GM18517 (cell line): ENCODE measurements around the gene METTL16.
"Not testable (repeated sequence)": the region's sequence is repeated elsewhere in the genome, so short reads cannot be mapped to it uniquely, and the experiment has no call there.

Experiments
- ATAC-seq: cut with Tn5 transposase; IDR thresholded peaks from one replicate; pipeline ENCODE4 v1.9.1; 2021; ENCODE audit warnings: mild to moderate bottlenecking, moderate library complexity; ENCODE audit not compliant: unreplicated experiment

The METTL16 gene

DNA sequence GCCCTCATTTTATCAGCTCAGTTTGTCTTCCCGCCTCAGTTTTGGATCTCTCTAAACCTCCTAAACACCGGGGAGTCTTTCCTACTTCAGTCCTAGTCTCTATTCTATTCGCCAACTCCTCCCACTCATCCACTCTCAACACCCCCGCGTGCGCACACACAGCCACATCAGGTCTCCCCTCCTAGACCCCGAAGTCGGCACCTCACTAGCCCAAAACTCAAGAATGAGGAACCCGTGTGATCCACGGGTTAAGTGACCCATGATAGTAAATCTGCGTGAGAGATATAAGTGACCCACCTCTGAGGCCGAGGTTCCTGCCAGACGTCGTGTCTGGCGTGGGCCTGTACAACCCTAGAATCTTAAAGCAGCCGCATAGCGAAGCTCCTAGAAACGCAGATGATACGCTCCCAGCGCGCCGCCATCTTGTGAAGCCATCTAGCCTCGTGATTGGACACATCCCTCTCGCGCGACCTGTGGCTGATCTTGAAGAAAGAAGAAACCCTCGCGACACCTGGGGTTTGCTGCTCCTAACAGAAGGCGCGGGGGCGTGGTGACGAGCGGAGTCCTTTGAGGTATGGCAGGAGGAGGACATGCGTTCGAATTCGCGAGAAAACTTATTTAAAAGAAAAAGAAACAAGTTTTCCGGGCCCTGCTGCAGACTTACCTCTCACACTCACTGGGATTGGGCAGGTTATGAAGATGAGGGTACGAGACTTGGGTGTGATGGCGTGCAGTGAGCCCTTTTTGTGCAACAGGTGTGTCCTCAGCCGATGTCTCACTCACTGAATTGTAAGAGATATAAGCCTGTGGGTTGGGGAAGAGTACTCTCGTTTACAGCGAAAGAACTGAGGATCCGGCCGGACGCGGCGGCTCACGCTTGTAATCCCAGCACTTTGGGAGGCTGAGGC lies at the start of gene METTL16:
TSS of gene METTL16 (minus strand) at position 427 of the 908 bp plus-strand sequence. CDS start 9,557 bp downstream, outside the sequence.
- ATAC-seq, result peak; percentile 90

GRCh38 chr17:2560658-2561057 lies 49.0 kb upstream of the METTL16 start:
- no peak for ATAC-seq

GRCh38 chr17:2551928-2552327 lies 40.2 kb upstream of the METTL16 start:
- ATAC-seq, result no peak

DNA sequence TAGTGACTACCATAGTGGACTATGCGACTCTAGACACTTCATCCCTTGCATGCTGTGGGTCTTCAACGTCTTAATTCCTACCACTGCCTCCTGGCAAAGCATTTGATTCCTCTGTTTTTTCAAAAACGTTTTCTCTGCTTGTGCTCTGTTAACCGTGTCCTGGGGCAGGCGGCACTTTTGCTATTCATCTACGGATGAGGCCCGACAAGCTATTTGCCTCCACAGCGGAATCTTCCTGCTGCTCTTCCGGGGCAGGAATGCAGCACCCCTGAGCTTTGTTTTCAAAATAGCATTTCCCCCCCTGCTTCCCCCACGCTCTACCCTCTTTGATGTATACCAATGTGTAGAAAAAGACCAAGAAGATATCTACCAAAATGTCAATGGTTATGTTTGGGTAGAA lies 39.8 kb upstream of the METTL16 start:
- no peak for ATAC-seq

DNA sequence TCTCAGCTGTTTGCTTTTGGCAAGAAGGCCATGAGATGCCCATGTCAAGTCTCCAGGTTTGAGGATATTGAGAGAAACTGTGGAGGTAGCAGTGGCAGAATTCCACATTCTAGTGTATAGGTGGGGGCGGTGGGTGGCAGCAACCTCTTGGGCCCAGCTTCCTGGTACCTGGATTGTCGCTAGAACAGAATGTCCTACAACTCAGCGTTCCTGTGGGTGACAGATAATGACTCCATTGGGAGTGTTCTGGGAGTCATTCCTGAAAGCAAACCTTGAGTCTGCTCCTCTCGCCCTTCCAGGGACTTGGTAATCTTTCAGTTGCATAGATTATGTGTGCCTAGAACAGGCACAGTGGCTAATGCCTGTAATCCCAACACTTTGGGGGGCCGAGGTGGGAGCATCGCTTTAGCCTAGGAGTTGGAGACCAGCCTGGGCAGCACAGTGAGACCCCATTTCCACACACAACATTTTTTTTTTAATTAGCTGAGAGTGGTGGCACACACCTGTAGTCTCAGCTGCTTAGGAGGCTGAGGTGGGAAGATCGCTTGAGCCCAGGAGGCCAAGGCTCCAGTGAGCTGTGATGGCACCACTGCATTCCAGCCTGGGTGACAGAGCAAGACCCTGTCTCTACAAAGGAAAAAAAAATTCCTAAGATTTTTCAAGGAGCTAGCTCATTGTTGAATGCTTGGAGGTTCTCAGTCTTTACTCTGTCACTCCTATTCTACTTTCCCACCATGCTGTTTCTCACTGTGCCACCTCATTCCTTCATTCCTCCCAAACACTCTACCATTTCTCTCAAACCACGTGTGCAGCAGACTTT lies 37.9 kb upstream of the METTL16 start:
- ATAC-seq, result no peak

DNA sequence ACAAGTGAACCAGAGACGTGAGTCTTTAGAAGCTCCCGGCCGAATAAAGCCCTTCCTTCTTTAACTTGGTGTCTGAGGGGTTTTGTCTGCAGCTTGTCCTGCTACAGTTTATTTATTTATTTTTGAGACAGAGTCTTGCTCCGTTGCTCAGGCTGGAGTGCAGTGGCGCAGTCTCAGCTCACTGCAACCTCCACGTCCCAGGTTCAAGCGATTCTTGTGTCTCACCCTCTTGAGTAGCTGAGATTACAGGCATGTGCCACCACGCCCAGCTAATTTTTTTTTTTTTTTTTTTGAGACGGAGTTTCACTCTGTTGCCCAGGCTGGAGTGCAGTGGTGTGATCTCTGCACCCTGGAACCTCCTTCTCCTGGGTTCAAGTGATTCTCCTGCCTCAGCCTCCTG lies 36.3 kb upstream of the METTL16 start:
- not testable (repeated sequence) for ATAC-seq

DNA sequence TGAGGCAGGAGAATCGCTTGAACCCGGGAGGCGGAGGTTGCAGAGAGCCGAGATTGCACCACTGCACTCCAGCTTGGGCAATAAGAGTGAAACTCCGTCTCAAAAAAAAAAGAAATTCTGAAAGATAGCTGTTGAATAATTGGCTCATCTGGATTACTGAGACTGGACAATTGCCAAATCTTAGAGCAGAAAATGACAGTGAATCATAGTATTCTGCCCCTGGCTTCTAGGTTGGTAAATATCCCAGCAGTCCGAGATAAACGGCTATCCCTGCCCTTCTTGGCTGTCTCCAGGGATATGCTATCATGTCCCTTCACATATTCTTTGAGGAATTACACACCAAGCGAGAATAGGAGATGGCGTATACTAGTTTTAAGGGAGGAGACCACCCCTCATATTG lies 35.5 kb upstream of the METTL16 start:
- no peak for ATAC-seq

GRCh38 chr17:2545393-2545792 lies 33.7 kb upstream of the METTL16 start:
- no peak for ATAC-seq

DNA sequence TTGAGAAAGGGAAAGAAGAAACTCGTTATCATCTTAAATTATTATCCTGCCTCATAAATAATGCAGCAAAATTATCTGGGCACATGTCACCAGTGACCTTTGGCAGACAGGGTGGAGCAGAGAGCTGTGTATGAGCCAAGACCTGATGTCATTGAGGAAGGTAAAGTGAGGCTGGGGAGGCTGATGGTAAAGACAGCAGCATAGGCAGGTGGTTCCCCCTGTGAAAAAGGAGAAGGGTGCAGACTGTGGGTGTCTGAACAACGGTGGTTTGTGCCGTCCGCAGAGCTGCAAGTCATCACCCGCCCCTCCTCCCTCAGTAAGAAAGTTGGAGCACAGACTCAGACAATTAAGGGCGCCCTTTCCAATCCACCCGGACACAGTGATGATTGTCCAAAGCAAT lies 30.8 kb upstream of the METTL16 start:
- ATAC-seq, result no peak

DNA sequence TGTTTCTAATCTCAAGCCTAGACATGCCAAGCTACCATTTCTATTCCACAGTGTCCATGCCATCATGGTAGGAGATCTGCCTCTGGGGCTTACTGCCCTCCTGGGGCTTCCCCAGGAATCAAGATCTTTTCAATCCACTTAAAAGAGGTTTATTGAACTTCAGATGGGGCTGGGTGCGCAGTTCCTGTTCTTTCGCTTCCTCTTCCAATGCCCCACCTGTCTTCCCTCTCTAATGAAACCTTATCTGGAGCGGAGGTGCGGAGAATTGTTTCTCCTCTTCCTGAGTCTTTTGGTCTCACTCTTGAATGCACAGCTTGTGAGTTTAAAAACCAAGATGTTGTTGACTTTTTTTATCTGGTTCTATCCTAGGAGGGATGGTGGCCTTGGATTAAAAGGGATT lies 30.4 kb upstream of the METTL16 start:
- ATAC-seq, result no peak

GRCh38 chr17:2537579-2537978 lies 25.9 kb upstream of the METTL16 start:
- ATAC-seq, result not testable (repeated sequence)

DNA sequence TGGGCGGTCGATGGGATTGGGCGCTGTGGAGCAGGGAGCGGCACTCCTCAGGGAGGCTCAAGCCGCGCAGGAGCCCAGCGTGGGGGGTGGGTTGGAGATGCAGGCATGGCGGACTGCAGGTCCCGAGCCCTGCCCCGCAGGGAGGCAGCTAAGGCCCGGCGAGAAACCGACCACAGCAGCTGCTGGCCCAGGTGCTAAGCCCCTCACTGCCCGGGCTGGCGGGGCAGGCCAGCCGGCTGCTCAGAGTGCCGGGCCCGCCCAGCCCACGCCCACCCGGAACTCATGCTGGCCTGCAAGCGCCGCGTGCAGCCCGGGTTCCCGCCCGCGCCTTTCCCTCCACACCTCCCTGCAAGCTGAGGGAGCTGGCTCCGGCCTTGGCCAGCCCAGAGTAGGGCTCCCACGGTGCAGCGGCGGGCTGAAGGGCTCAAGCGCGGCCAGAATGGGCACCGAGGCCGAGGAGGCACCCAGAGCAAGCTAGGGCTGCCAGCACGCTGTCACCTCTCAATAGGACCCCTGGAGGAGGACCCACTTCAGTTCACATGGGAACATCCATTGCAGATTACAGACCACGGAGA lies 20.5 kb upstream of the METTL16 start:
- no peak for ATAC-seq

DNA sequence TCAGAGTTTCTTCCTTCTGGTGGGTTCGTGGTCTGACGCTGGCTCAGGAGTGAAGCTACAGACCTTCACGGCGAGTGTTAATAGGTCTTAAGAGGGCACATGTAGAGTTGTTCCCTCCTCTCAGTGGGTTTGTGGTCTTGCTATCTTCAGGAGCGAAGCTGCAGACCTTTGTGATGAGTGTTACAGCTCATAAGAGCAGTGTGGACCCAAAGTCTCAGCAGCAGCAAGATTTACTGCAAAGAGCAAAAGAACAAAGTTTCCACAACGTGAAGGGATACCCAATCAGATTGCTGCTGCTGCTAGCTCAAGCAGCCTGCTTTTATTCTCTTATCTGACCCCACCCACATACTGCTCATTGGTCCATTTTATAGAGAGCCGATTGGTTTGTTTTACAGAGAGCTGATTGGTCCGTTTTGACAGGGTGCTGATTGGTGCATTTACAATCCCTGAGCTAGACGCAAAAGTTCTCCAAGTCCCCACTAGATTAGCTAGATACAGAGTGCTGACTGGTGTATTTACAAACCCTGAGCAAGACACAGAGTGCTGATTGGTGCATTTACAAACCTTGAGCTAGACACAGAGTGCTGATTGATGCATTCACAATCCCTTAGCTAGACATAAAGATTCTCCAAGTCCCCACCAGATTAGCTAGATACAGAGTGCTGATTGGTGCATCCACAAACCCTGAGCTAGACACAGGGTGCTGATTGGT lies 19.7 kb upstream of the METTL16 start:
- ATAC-seq, result not testable (repeated sequence)

DNA sequence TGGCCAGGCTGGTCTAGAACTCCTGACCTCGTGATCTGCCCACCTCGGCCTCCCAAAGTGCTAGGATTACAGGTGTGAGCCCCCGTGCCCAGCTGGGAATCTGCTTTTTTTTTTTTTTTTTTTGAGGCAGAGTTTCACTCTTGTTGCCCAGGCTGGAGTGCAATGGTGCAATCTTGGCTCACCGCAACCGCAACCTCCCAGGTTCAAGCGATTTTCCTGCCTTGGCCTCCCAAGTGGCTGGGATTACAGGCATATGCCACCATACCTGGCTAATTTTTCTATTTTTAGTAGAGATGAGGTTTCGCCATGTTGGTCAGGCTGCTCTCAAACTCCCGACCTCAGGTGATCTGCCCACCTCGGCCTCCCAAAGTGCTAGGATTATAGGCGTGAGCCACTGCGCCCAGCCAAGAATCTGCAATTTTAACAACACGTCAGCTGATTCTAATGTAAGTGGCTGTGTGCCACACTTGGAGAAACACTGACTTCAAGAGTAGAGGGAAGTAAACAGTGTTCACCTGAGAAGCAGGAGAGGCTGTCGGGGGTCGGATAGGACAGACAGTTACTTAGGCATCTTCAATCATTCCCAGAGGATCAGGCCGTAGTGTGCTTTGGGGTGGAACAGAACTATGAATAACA lies 10.2 kb upstream of the METTL16 start:
- ATAC-seq, result not testable (repeated sequence)

GRCh38 chr17:2521257-2521656 lies 9.6 kb upstream of the METTL16 start:
- no peak for ATAC-seq

DNA sequence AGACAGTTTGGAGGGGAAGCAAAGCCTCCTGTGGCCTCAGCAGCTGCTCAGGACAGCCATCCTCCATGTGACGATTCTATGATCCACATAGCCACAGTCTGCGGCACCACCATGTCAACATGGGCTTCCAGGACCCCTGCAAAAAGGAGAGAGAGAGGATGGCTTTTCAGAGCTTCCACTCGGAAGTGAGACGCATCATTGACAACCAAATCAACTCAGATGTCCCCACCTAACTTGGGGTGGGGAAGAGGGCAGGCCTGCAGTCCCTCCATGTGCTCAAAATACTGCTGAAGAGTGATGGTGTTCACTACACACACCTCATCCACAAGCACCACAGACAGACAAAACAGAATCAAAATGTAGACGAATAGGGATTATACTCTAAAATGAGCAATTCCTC lies 5.9 kb upstream of the METTL16 start:
- no peak for ATAC-seq

DNA sequence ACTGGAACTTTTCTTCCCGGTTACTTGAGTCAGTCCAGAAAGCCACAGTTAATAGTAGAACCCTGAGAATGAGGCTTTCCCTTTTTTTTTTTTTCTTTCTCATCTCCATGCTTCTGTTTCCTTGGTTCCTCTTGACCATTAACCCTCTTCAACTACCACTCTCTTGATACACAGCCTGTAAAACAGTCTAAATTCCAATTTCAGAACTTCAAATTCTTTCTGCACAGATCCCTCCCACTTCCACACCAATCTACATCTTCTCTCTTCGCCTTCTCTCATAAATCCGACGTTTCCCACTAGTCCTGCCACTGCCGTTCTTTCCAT lies 588 bp downstream of the METTL16 start:
- ATAC-seq, result no peak

GRCh38 chr17:2510559-2510958 lies 1.1 kb downstream of the METTL16 start:
- ATAC-seq, result no peak

GRCh38 chr17:2508035-2508434 lies 3.7 kb downstream of the METTL16 start:
- no peak for ATAC-seq

- ATAC-seq, result not testable (repeated sequence)
These were observed 4.7 kb downstream of the METTL16 start for GRCh38 chr17:2507015-2507414.

DNA sequence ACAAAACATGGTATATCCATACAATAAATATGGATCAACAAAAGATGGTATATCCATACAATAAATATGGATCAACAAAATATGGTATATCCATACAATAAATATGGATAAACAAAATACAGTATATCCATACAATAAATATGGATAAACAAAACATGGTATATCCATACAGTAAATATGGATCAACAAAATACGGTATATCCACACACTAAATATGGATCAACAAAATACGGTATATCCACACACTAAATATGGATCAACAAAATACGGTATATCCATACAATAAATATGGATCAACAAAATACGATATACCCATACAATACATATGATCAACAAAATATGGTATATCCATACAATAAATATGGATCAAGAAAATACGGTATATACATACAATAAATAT lies 8.1 kb downstream of the METTL16 start:
- ATAC-seq, result no peak
